GM18511 (cell line): ENCODE data around the gene ASB4.
"Not testable (repeated sequence)": the region's sequence is repeated elsewhere in the genome, so short reads cannot be mapped to it uniquely, and the experiment has no call there.

Experiments used
- ATAC-seq: cut with Tn5 transposase; IDR thresholded peaks from one replicate; pipeline ENCODE4 v1.9.1; 2021; ENCODE audit warnings: mild to moderate bottlenecking, moderate library complexity; ENCODE audit not compliant: unreplicated experiment

Gene ASB4

GRCh38 chr7:95478272-95479037, 7.3 kb upstream of the ASB4 start:
- ATAC-seq = no peak

DNA sequence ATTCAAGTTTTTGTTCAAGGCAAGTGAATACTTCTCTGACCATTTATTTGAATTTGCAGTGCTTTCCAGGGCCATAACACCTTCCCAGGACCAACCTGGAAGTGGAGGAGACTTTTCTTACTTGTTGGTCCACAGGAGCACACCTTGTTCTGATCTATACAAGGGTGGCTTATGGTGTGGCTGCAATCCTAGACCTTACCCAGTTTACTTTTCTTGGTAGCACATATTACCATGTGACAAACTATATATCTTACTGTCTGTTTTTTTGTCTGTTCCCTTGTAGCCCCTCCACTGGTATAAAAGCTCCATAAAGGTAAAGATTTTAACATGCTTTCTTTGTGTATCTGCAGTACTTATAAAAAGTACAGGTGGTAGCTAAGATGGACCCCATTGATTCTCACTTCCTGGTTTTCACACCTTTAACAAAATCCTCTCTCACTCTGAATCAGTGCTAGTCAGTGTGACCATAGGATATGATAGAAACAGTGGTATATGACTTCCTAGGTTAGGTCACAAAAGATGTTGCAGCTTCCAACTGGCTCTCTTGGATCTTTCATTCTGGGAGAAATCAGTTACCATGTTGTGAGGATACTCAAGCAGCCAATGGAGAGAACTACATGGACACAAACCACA, 5.6 kb upstream of the ASB4 start:
- ATAC-seq = peak; percentile 71

GRCh38 chr7:95481271-95482165, 4.2 kb upstream of the ASB4 start:
- no peak for ATAC-seq

DNA sequence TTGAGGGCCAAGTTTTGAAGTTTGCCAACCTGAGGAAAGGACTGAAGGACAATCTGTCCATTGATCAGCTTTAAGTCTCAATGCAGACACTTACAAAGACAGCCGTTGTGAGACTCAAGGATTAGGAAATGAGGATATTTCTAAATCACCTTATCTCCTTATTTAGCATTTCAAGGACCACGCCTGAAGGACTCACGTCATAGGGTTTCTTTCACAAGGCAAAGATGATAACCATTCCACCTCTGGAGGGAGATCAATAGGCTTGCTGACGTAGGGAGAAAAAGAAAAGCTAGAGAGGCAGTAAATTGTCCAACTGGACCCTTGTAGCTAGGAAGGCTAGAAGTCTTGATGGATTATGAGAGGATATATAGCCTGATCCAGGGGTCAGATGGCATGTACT, 3.3 kb upstream of the ASB4 start:
- ATAC-seq = no peak

DNA sequence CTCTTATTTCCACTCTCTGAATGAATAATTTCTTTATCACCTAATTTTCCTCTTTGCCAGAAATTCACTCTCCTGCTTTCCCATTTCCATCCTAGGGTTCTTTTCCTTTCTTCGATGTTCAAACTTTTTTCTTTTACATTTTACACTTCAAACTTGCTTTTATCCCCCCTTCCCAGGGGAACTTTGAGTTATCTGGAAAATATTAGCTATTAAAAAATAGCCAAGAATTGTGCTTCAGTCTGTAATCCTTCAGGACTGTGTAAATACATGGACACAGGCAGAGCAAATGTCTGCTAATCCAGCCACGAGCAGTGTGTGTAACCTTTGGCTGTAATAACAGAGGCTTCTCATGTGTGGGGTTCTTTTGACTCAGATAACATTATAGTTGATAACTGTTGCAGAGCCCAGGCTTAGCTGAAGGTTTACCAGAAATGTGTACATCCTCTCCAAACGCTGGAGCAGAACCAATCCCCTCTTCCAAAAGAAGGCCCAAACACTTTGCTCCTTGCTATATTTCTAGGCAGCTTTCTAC, 4.6 kb downstream of the ASB4 start:
- ATAC-seq = no peak

DNA sequence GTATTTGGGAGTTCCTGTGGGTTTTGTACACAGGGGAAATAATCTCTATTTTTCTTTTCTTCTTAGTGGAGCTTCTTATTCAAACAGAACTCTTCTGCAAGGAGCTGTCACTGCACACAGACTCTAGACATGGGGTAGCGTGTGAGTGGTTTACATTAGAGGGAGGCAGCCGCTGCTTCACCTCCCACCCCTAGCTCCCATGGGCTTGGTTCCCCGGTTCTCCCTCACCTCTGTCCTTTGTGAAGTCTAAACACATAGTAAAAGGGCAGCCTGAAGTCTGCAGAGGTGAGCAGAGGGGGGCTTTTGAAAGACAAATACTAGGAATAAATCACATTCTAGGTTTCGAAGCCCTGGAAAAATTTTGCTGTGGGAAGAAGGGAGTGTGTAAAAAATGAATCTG, 5.5 kb downstream of the ASB4 start:
- no peak for ATAC-seq

DNA sequence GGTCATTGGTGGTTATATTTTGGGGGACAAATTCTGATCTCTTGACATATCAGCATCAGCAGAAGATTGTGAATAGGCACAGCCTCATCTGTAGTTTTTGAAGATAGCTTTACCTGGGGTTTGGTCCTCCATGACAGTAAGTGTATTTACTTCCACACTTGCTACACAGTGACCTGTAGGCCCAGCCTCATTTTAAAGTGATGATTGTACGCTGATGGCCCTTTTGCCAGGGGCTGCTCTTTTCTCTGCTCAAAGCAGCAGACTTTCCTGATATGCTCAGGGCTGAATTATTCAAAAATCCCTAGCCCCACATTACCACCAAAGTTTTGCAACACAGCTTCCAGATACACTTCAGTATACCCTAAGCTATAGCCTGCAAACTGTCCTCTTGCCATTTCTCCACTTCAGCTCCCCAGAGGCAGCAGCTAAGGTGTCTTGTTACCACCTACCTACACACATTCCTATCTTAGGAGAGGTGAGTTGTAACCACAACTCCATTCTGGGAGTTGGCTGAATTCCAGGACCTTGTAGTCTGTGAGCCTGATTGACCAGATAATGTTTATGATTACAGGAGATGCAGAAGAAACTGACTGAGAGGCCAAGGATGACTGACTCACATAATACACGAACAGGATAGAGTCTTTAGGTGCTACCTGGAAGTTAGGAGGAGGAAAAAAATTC, 6.0 kb downstream of the ASB4 start:
- ATAC-seq = no peak

DNA sequence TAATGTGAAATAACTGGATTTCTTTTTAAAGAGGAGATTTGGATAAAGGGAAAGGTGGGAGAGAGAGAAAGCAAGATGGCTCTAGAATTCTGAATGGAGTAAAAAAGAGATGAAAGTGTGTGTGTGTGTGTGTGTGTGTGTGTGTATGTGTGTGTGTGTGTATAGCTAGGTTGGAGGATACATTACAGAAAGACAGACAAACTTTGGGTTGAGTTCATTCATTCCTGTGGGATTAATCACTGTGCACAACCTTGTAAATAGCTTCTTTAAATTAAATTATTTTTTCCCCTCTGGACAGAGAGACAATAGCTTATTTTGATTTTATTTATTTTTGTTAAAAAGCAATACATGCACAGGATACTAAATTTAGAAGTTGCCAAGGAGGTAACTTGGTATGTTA, 7.5 kb downstream of the ASB4 start:
- no peak for ATAC-seq

GRCh38 chr7:95493844-95494243, 8.1 kb downstream of the ASB4 start:
- ATAC-seq = no peak

- peak; percentile 90 for ATAC-seq
Observed at GRCh38 chr7:95501261-95501832, 15.6 kb downstream of the ASB4 start.

- ATAC-seq = no peak
Observed at GRCh38 chr7:95502403-95502802, 16.7 kb downstream of the ASB4 start.

DNA sequence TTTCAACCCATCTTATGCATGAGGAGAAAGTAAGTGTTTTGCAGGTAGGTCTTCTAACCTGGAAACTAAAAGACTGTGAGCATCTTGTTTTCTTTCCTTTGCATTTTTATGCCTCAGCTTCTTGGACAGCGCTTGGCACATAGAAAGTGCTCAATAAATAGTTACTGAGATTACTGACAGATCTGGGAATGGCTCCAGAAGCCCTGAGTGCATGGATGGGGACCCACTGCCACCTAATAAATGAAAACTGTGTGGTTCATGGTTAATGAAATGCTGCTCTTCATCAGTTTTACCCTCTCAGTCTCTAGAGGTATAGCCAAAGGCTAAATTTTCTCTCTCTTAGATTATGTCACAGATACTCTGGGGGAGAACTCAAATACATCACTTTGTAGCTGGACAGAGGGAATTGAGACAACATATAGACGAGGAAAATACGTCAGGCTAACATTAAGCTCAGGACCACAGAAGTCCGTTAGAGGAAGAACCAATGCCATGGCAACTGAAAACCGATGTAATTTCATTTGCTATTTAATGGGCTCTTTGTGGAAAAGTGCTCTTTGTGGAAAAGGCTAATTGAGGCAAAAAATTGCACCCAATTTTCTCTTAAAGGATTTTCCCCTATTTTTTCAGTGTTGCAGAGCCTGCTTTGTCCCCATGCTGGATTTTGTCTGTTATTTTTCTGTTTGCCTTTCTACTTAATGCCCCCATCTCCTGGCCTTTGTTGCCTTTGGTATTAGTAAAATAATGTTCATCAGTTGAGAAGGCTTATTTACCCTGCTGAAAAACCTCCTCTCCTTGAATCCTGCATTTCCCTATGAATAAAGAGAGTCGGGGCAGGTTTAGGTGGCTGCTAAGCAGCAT, 17.8 kb downstream of the ASB4 start:
- ATAC-seq = no peak

DNA sequence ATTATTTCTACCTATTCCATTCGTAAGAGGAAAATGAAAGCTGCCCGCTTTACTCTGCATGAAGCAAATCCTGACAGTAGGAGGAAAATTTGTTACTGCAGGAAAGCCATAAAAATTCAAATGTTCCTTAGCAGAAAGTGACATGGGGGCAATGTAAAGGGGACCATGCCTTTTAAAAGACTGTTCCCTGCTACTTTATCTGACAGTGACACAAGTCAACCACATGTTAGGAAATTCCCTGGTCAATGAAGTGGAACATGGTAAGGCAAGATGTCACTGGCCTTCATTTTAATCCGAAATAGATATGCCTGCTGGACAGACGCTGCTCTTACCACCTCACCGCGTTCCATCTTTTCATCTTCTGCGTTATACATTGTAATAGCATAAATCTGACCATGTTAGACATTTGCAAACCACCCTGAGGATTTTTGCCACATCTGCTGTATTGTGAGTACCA, 18.4 kb downstream of the ASB4 start:
- ATAC-seq = not testable (repeated sequence)

- no peak for ATAC-seq
Observed at GRCh38 chr7:95508780-95509179, 23.0 kb downstream of the ASB4 start.

DNA sequence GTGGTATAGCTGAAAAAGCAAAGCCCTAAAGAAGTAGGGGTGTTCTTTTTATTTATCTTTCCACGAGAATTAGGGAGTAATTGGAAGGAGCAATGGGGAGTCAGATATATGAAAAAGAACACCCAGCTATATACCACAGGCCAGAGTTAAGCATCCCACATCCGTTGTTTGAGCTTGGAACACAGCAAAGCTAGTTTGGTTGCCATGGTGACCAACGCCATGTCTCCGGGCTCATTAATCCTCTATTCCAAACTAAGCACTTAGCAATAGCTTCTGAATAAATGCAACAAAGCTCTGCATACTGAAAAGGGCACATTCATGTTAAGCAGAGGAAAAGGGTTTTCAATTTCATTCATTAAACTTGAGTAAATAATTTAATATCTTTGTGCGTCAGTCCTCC, 23.5 kb downstream of the ASB4 start:
- peak; percentile 41 for ATAC-seq

- peak; percentile 91 for ATAC-seq
Observed at GRCh38 chr7:95511716-95512260, 26.0 kb downstream of the ASB4 start.

- ATAC-seq = peak; percentile 87
Observed at GRCh38 chr7:95517458-95517857, 31.7 kb downstream of the ASB4 start.

- ATAC-seq = peak; percentile 56
Observed at GRCh38 chr7:95517870-95518269, 32.1 kb downstream of the ASB4 start.

DNA sequence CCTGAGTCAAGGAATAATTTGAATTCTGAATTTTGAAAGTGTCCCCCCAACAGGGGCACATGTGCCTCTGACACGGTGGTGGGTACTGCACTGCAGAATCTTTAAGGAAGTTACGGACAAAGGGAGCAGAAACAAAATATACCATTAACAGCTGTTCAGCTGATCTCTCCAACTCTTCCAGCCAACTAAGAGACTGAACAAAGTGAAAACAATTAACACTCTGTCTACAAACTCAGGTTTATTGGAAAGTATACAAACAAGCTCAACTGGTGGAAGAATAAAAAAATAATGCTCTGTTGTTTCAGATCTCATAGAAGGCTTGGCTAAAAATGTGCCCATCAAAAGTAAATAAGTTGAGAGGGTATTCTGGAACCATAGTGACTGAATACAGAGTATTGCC, 34.4 kb downstream of the ASB4 start:
- no peak for ATAC-seq
